Natural killer cell (primary cell): ENCODE measurements around the gene SNX8. TPM values are rescaled to one million over a fixed set of nuclear protein-coding genes. Genes with fewer than 3 reads are reported as not detected.

Experiments
- ATAC-seq, 3 donors: fragments of 150-1000 bp in 2 of 3; fragments of 200-7000 bp in 1 of 3; cut with Tn5 transposase; 1 replicate in 1 of 3; 2 replicates in 2 of 3; pipeline ENCODE4 v1.10.0; 2021; ENCODE audit warnings: mild to moderate bottlenecking in 2 of 3, moderate library complexity in 2 of 3
- DNase-seq, 2 donors: peaks; one replicate each; pipeline versions ENCODE4 v3.0.0 to v3.0.0-alpha.2; 2013 to 2021; ENCODE audit warnings: mixed read lengths in 1 of 2
- H3K27ac ChIP-seq: one replicate; pipeline ENCODE4 v1.5.1; 2013; ENCODE audit warnings: mild to moderate bottlenecking, low read length
- H3K27me3 ChIP-seq: one replicate; pipeline ENCODE4 v1.6.1; 2013; ENCODE audit warnings: low read length; ENCODE audit not compliant: control insufficient read depth, insufficient read depth
- H3K36me3 ChIP-seq: one replicate; pipeline ENCODE4 v1.6.1; 2013; ENCODE audit warnings: low read length; ENCODE audit not compliant: control insufficient read depth, insufficient read depth
- H3K4me1 ChIP-seq: one replicate; pipeline ENCODE4 v1.6.1; 2013; ENCODE audit warnings: low read length; ENCODE audit not compliant: control insufficient read depth, insufficient read depth
- H3K4me3 ChIP-seq: one replicate; pipeline ENCODE4 v1.5.1; 2013; ENCODE audit warnings: low read length
- H3K9me3 ChIP-seq: one replicate; pipeline ENCODE4 v1.6.1; 2013; ENCODE audit warnings: low read length; ENCODE audit not compliant: control insufficient read depth, insufficient read depth
- H3K27ac Mint-ChIP-seq, 2 donors: one replicate each; pipeline ENCODE4 v1.8.0; 2022; ENCODE audit warnings: mild to moderate bottlenecking in 2 of 2, mixed read lengths in 2 of 2, moderate library complexity in 1 of 2
- H3K27me3 Mint-ChIP-seq, 2 donors: one replicate each; pipeline ENCODE4 v1.8.0; 2022; ENCODE audit warnings: low read depth in 2 of 2, mixed read lengths in 2 of 2
- H3K36me3 Mint-ChIP-seq: one replicate; pipeline ENCODE4 v1.8.0; 2022; ENCODE audit warnings: mixed read lengths
- H3K4me1 Mint-ChIP-seq, 2 donors: one replicate each; pipeline ENCODE4 v1.8.0; 2022; ENCODE audit warnings: mixed read lengths in 2 of 2
- H3K4me3 Mint-ChIP-seq: one replicate; pipeline ENCODE4 v1.8.0; 2022; ENCODE audit warnings: mild to moderate bottlenecking, moderate library complexity, mixed read lengths
- H3K9me3 Mint-ChIP-seq, 2 donors: one replicate each; pipeline ENCODE4 v1.8.0; 2022; ENCODE audit warnings: mixed read lengths in 2 of 2
- WGBS: methylation state at CpG from one replicate; pipeline ENCODE4 v1.1.7; 2013; ENCODE audit warnings: missing lambda C conversion rate; ENCODE audit not compliant: insufficient coverage; 5-methylcytosine and 5-hydroxymethylcytosine counted together
- intact Hi-C: fragments of 100-400 bp; cut with micrococcal nuclease; formaldehyde crosslinking; loops from one replicate; pipeline ENCODE4 v1.14.2; 2022
- total RNA-seq, 4 donors: library from RNA; stranded (reverse); fragments of 120-200 nt in 1 of 4; gene quantifications; one replicate each; pipeline versions ENCODE4 v1.2.3 to v1.2.4, GENCODE V29; 2013 to 2022
- TF ChIP-seq, protein P1 (sequence below): fragments of 200-600 bp; IDR thresholded peaks from one replicate; pipeline ENCODE4 v1.8.0; 2022; ENCODE audit warnings: antibody characterized with exemption

Gene SNX8
- total RNA-seq, 3 donors from 2014 or later (not counting 1 experiment from before 2014, with no cell fraction given) = 8.3 to 15.7 (median 12.6) TPM

DNA sequence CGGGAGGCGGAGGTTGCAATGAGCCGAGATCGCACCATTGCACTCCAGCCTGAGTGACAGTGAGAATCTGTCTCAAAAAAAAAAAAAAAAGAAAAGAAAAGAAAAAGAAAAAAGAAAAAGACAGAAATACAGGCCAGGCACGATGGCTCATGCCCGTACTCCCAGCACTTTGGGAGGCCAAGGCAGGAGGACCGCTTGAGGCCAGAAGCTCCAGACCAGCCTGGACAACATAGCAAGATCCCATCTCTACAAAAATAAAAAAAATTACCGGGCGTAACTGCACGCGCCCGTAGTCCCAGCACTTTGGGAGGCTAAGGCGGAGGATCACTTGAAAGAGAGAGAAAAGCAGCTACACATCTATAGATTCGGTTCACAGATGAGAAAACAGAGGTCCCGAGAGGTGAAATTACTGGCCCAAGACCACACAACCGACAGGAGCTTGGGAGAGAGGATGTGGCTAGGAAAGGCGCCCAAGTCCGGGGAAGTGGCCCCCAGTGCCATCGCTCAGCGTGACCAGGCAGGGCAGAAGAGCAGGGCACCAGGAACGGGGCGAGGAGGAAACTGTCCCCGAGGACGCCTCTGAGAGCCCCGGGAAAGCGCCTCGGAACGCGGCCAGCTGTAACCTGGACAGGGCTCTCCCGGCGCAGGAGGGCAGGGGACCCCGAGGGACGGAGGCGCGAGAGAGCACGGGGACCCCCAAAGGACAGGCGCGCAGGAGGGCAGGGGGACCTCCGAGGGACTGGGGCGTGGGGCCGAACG is 612 bp downstream of the SNX8 start:
- no peaks in the 10 kb centered on the region for H3K9me3 ChIP-seq
- Mint-ChIP-seq H3K4me3 (peak overlapping the region; percentile 96), H3K36me3 (no peaks in the 10 kb centered on the region), H3K27ac (peak overlapping the region in 1 of 2 donors; percentile 77), H3K27me3 (peaks cover 0 to 3% of the 10 kb centered on the region in 2 donors), H3K4me1 (peaks cover 5 to 18% of the 10 kb centered on the region in 2 donors), H3K9me3 (no peaks in the 10 kb centered on the region)
- H3K4me3 ChIP-seq = peak overlapping the region; percentile 85
- intact Hi-C loops = loop anchor here (1.0 kb wide), 1 partner anchor 41 kb away; the partner anchor contains the start of gene EIF3B
- DNase-seq (no peak), ATAC-seq (peak in 2 of 3 donors; percentile 0)
- no peaks in the 10 kb centered on the region for H3K36me3 ChIP-seq
- WGBS = 23% methylated on average over 42 of the region's 42 CpGs
- H3K27me3 ChIP-seq = no peaks in the 10 kb centered on the region
- TF ChIP-seq, protein P1, sequence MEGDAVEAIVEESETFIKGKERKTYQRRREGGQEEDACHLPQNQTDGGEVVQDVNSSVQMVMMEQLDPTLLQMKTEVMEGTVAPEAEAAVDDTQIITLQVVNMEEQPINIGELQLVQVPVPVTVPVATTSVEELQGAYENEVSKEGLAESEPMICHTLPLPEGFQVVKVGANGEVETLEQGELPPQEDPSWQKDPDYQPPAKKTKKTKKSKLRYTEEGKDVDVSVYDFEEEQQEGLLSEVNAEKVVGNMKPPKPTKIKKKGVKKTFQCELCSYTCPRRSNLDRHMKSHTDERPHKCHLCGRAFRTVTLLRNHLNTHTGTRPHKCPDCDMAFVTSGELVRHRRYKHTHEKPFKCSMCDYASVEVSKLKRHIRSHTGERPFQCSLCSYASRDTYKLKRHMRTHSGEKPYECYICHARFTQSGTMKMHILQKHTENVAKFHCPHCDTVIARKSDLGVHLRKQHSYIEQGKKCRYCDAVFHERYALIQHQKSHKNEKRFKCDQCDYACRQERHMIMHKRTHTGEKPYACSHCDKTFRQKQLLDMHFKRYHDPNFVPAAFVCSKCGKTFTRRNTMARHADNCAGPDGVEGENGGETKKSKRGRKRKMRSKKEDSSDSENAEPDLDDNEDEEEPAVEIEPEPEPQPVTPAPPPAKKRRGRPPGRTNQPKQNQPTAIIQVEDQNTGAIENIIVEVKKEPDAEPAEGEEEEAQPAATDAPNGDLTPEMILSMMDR = no peak
- peaks cover 23% of the 10 kb centered on the region for H3K4me1 ChIP-seq
- peak overlapping the region; percentile 81 for H3K27ac ChIP-seq

DNA sequence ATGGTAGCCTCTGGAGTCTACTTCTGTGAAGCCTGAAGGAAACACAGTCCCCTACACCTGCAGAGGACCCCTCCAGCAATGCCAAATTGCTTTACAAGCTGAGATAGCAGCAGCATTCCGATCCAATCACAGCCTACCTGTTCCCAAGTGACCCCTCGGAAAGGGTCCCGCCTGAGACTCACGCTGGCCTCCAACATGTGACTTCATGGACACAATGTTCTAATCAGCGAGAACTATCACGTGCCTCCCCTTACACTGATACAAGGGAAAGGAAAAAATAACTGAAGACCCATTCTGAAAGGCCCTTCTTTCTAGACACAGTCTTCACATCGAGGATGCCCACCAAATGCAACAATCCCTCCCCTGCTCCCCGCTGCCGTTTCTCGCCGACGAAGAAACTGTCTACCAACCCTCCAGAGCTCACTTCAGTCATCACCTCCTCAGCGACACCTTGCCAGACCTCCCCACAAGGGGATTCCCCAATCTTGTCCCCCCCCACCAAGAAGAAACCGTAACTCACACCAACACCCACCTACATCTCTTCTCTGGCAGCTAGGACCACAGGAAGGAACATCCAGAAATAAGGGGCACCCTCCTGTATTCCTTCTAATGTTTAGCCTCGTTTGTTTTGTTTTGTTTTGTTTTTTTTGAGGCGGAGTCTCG is 1.8 kb downstream of the SNX8 start:
- WGBS = 71% methylated on average over 15 of the region's 17 CpGs
- Mint-ChIP-seq H3K4me3 (peak overlapping the region; percentile 74), H3K4me1 (peaks cover 5 to 23% of the 10 kb centered on the region in 2 donors), H3K9me3 (no peaks in the 10 kb centered on the region), H3K27me3 (no peaks in the 10 kb centered on the region), H3K36me3 (no peaks in the 10 kb centered on the region), H3K27ac (peak overlapping the region in 1 of 2 donors; percentile 35)
- Histone ChIP-seq H3K4me3 (no peak overlapping the region), H3K27me3 (no peaks in the 10 kb centered on the region), H3K36me3 (no peaks in the 10 kb centered on the region), H3K27ac (peak overlapping the region; percentile 57), H3K9me3 (no peaks in the 10 kb centered on the region), H3K4me1 (peaks cover 23% of the 10 kb centered on the region)
- DNase-seq (peak in 1 of 2 donors; percentile 35), ATAC-seq (no peak)
- intact Hi-C loops = no loop called here
- TF ChIP-seq, protein P1 = no peak

DNA sequence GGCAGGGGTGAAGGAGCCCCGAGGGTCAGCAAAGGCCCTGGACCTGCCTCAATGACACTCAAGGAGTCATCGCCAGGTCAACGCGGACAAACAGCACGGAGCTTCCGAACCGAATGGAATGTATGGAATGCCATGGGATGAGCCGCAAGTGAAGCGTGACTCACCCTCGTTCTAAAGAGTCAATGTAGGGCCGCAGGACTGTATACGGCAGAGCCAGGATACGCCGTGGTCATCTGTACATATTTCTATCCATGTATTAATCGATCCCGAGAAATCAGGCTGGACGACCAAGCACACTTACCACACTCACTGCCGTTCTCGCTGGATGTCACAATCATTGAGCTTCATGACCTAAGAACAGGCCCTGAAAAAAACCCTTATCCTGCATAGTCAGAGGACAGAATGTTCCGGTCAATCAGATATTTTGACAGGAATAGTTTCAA is 4.3 kb downstream of the SNX8 start:
- Histone ChIP-seq H3K27me3 (no peaks in the 10 kb centered on the region), H3K4me1 (peaks cover 23% of the 10 kb centered on the region), H3K4me3 (no peak overlapping the region), H3K27ac (no peak overlapping the region), H3K36me3 (no peaks in the 10 kb centered on the region), H3K9me3 (no peaks in the 10 kb centered on the region)
- H3K36me3 Mint-ChIP-seq = no peaks in the 10 kb centered on the region
- intact Hi-C loops = no loop called here
- ATAC-seq (no peak), DNase-seq (no peak)
- 95% methylated on average over 20 of the region's 20 CpGs for WGBS
- no peak overlapping the region for H3K27ac Mint-ChIP-seq
- no peaks in the 10 kb centered on the region for H3K27me3 Mint-ChIP-seq
- peaks cover 5 to 23% of the 10 kb centered on the region in 2 donors for H3K4me1 Mint-ChIP-seq
- H3K4me3 Mint-ChIP-seq = no peak overlapping the region
- TF ChIP-seq, protein P1 = no peak
- H3K9me3 Mint-ChIP-seq = no peaks in the 10 kb centered on the region
